ENCODE results near the gene C10orf62. TPM values are rescaled to one million over a fixed set of nuclear protein-coding genes. Genes with fewer than 3 reads are reported as not detected.

C10orf62 gene
- total and polyA plus RNA-seq, 9 of the 15 experiments (the other 6 are each of a cell fraction or from before 2014, with no cell fraction given), result not detected

DNA sequence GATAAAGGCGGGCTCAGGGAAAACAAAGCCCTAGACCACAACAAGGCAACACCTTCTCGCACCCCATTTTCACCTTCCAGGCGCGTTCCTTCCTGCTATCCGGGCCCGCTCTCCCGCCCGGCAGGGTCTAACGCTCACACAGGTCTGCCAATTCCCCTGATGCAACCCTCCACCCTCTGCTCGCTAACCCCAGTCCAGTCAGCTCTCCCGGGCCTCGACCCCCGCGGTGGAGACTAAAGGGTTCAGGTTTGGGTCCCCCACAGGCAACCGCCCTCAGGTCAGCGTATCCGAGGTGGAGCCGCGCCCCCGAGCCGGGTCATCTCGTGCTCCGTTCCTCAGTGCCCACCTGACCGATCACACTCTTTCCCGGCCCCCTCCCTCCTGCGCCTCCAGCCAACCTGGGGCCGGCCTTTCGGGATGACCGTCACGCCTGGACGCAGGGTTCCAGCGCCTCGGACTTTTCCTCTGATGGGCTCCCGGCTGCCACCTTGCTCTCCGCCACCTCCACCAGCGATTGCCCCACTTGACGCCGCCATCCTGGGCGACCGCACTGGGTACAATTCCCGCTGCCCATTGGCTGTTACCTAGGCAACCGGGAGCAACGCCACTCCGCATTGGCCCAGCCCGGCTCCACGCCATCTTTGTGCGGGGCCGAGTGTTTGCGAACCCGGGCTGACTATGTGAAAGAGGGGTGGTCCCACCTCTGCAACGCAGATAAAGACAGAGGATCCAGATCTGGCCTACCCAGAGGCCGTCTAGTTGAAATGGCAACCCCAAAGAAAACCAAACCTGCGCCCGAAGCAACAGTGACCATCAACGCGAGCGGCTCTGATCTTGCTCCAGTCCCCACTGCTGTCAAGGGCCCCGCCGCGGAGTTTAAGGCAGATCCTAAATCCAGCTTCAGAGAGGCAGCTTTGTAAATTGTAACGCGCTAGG is 43.7 kb downstream of the C10orf62 start, which contains the start of gene MORN4 (continued):
- TF ChIP-seq ZNF407 (IDR thresholded peaks at IDR 0.05; ENCODE audit: low read depth) (no peak), SMAD3 (CRISPR knock-in tag; conservative IDR thresholded peaks at IDR 0.05) (no peak), MYC (IDR thresholded peaks at IDR 0.05; ENCODE audit: low read depth, low read length) (peak; percentile 33; the same call in 1 of the 2 replicates), MYC (CRISPR knock-in tag; IDR thresholded peaks at IDR 0.05; ENCODE audit: borderline replicate concordance, low read depth) (no peak), ZFP36 (IDR thresholded peaks at IDR 0.05; ENCODE audit: low read depth, low read length, partially characterized antibody) (no peak), RBM15 (IDR thresholded peaks at IDR 0.05; ENCODE audit: insufficient read depth, low read length) (no peak), ATF4 (CRISPR knock-in tag; IDR thresholded peaks at IDR 0.05) (no peak), SRSF9 (IDR thresholded peaks at IDR 0.05; ENCODE audit: borderline replicate concordance, low read depth, low read length) (no peak)
- TF ChIP-seq, protein P1, sequence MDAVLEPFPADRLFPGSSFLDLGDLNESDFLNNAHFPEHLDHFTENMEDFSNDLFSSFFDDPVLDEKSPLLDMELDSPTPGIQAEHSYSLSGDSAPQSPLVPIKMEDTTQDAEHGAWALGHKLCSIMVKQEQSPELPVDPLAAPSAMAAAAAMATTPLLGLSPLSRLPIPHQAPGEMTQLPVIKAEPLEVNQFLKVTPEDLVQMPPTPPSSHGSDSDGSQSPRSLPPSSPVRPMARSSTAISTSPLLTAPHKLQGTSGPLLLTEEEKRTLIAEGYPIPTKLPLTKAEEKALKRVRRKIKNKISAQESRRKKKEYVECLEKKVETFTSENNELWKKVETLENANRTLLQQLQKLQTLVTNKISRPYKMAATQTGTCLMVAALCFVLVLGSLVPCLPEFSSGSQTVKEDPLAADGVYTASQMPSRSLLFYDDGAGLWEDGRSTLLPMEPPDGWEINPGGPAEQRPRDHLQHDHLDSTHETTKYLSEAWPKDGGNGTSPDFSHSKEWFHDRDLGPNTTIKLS (IDR thresholded peaks at IDR 0.05; ENCODE audit: borderline replicate concordance, low read depth), result no peak
- TF ChIP-seq, protein P2, sequence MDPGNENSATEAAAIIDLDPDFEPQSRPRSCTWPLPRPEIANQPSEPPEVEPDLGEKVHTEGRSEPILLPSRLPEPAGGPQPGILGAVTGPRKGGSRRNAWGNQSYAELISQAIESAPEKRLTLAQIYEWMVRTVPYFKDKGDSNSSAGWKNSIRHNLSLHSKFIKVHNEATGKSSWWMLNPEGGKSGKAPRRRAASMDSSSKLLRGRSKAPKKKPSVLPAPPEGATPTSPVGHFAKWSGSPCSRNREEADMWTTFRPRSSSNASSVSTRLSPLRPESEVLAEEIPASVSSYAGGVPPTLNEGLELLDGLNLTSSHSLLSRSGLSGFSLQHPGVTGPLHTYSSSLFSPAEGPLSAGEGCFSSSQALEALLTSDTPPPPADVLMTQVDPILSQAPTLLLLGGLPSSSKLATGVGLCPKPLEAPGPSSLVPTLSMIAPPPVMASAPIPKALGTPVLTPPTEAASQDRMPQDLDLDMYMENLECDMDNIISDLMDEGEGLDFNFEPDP (CRISPR knock-in tag; IDR thresholded peaks at IDR 0.05), result no peak

Measured in K562 (cell line).